HepG2 (cell line): Measurements from ENCODE around the gene GALNT16. TPM values are rescaled to one million over a fixed set of nuclear protein-coding genes. Genes with fewer than 3 reads are reported as not detected.

Experiments used
- BRCA1 ChIP-seq: sonication (generic); formaldehyde crosslinking; IDR thresholded peaks from 2 replicates; pipeline ENCODE4 v1.4.0; 2020; ENCODE audit warnings: missing genetic modification reagents
- CHD2 ChIP-seq: IDR thresholded peaks from 2 replicates; pipeline ENCODE4 v1.6.1; 2011; ENCODE audit warnings: low read depth, low read length, improper control_type of control experiment
- DMAP1 ChIP-seq: IDR thresholded peaks from 2 replicates; pipeline ENCODE4 v1.6.1; 2016
- ELF4 ChIP-seq: sonication (generic); formaldehyde crosslinking; IDR thresholded peaks from 2 replicates; pipeline ENCODE4 v1.5.0; 2020; ENCODE audit warnings: missing genetic modification reagents, mild to moderate bottlenecking, moderate library complexity, borderline replicate concordance
- GABPA ChIP-seq, 2 experiments: IDR thresholded peaks; 2 replicates each; pipeline ENCODE4 v1.6.1; 2011 to 2016; ENCODE audit warnings: low read depth in 2 of 2, low read length in 1 of 2, missing biosample characterization in 1 of 2, missing genetic modification characterization in 1 of 2
- IKZF4 ChIP-seq: sonication (generic); formaldehyde crosslinking; IDR thresholded peaks from 2 replicates; pipeline ENCODE4 v1.5.1; 2020; ENCODE audit warnings: borderline replicate concordance, mild to moderate bottlenecking, low read depth, missing genetic modification reagents; ENCODE audit errors: not compliant biosample characterization
- NFATC3 ChIP-seq: sonication (generic); formaldehyde crosslinking; IDR thresholded peaks from 2 replicates; pipeline ENCODE4 v1.5.1; 2020; ENCODE audit warnings: mild to moderate bottlenecking, missing genetic modification reagents
- NFKBIZ ChIP-seq: IDR thresholded peaks from 2 replicates; pipeline ENCODE4 v1.6.1; 2018; ENCODE audit warnings: missing genetic modification reagents, missing compliant biosample characterization
- NFYC ChIP-seq: IDR thresholded peaks from 2 replicates; pipeline ENCODE4 v1.6.1; 2016; ENCODE audit warnings: missing genetic modification reagents, missing compliant biosample characterization
- SKI ChIP-seq: fragments of 450-650 bp; IDR thresholded peaks from one replicate; pipeline ENCODE4 v1.6.1; 2018; ENCODE audit warnings: mild to moderate bottlenecking; ENCODE audit not compliant: partially characterized antibody
- TOE1 ChIP-seq: sonication (generic); formaldehyde crosslinking; IDR thresholded peaks from 2 replicates; pipeline ENCODE4 v1.4.0; 2020; ENCODE audit warnings: mild to moderate bottlenecking, missing genetic modification reagents
- ZFP36L1 ChIP-seq: sonication (generic); formaldehyde crosslinking; IDR thresholded peaks from 2 replicates; pipeline ENCODE4 v1.8.0; 2022; ENCODE audit warnings: mild to moderate bottlenecking, missing genetic modification reagents, moderate library complexity
- ZNF263 ChIP-seq: sonication (generic); formaldehyde crosslinking; IDR thresholded peaks from 2 replicates; pipeline ENCODE4 v1.4.0; 2020; ENCODE audit warnings: missing genetic modification reagents
- ZNF333 ChIP-seq: sonication (generic); formaldehyde crosslinking; IDR thresholded peaks from 2 replicates; pipeline ENCODE4 v1.4.0; 2020; ENCODE audit warnings: mild to moderate bottlenecking, missing genetic modification reagents, borderline replicate concordance
- ZNF615 ChIP-seq: sonication (generic); formaldehyde crosslinking; IDR thresholded peaks from 2 replicates; pipeline ENCODE4 v1.5.0; 2020; ENCODE audit warnings: mild to moderate bottlenecking, missing genetic modification reagents, borderline replicate concordance
- ZNF773 ChIP-seq: sonication (generic); formaldehyde crosslinking; IDR thresholded peaks from 2 replicates; pipeline ENCODE4 v1.4.0; 2020; ENCODE audit warnings: missing genetic modification reagents, borderline replicate concordance
- polyA plus RNA-seq, 8 experiments: library from polyadenylated mRNA; depleted of rRNA in 3 of 8; stranded (reverse) in 7 of 8; unstranded in 1 of 8; fragments of >200 nt; fragmentation: Illumina TruSeq in 4 of 8; extraction: Trizol in 4 of 8; gene quantifications; 2 replicates each; pipeline versions ENCODE4 v1.2.1 to v1.2.3, GENCODE V29; 2011 to 2016; ENCODE audit warnings: low read depth in 4 of 8, missing spikeins in 1 of 8, mixed read lengths in 1 of 8; ENCODE audit not compliant: insufficient read depth in 1 of 8
- total RNA-seq, 5 experiments: library from RNA; depleted of rRNA; stranded (reverse); fragments of >200 nt; fragmentation: Illumina TruSeq; extraction: Trizol; gene quantifications; 2 replicates each; pipeline ENCODE4 v1.2.3, GENCODE V29; 2016; ENCODE audit warnings: low read depth in 1 of 5
- TF ChIP-seq, protein P1 (sequence below): sonication (generic); formaldehyde crosslinking; IDR thresholded peaks from 2 replicates; pipeline ENCODE4 v1.4.0; 2020; ENCODE audit warnings: missing genetic modification reagents
- TF ChIP-seq, protein P2 (sequence below): sonication (generic); formaldehyde crosslinking; conservative IDR thresholded peaks from 2 replicates; pipeline ENCODE4 v1.4.0; 2020; ENCODE audit warnings: missing genetic modification reagents
- TF ChIP-seq, protein P3 (sequence below): sonication (generic); formaldehyde crosslinking; IDR thresholded peaks from 2 replicates; pipeline ENCODE4 v1.5.1; 2020; ENCODE audit warnings: missing genetic modification reagents, mild to moderate bottlenecking, borderline replicate concordance
- TF ChIP-seq, protein P4 (sequence below): sonication (generic); formaldehyde crosslinking; conservative IDR thresholded peaks from 2 replicates; pipeline ENCODE4 v1.4.0; 2020; ENCODE audit warnings: mild to moderate bottlenecking, missing genetic modification reagents, moderate library complexity

The GALNT16 gene
- total and polyA plus RNA-seq, 2 of the 13 experiments (the other 11 are each of a cell fraction or from before 2014, with no cell fraction given), result 0.54 to 0.82 TPM

DNA sequence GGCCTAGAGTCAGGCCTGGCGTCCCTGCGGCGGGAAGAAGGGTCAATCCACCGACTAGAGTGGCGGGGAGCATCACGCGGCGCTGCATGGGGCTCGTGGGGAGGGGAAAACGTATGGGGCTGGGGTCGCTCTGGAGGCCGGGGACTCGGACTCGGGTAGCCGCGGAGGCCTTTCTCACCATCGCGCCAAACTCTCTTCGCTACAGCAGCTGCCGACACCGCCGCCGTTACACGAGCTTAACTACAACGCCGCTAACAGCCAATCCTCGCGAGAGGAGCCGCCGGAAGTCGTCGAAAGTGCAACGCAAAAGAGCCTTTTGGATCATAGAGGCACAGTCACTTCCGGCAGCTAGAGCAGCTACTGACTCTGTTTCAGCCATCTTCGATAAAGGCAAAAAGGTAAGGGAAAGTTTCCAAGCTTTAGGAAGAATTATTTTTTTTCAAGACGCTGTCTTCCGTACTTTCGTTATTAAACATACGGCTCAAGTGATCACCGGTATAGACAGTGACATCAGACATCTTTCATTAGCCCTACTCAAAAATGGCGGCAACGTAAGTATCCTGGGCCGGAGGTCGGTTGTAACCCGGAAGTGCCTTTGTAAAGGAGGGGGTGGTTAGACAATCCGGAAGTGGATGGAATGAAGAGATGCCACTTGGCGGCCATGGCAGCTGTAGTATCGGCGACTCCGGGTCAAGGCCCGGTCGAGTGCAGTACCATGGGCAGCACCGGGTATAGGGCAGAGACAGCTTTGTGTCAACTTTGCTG, 138.3 kb downstream of the GALNT16 start, which contains the start of the genes ERH and SLC39A9 (continued):
- TF ChIP-seq, protein P1, sequence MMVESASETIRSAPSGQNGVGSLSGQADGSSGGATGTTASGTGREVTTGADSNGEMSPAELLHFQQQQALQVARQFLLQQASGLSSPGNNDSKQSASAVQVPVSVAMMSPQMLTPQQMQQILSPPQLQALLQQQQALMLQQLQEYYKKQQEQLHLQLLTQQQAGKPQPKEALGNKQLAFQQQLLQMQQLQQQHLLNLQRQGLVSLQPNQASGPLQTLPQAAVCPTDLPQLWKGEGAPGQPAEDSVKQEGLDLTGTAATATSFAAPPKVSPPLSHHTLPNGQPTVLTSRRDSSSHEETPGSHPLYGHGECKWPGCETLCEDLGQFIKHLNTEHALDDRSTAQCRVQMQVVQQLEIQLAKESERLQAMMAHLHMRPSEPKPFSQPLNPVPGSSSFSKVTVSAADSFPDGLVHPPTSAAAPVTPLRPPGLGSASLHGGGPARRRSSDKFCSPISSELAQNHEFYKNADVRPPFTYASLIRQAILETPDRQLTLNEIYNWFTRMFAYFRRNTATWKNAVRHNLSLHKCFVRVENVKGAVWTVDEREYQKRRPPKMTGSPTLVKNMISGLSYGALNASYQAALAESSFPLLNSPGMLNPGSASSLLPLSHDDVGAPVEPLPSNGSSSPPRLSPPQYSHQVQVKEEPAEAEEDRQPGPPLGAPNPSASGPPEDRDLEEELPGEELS (CRISPR knock-in tag), result no peak; the same call in none of the 2 replicates
- no peak for TF ChIP-seq ZNF615 (CRISPR knock-in tag)
- TF ChIP-seq, protein P2, sequence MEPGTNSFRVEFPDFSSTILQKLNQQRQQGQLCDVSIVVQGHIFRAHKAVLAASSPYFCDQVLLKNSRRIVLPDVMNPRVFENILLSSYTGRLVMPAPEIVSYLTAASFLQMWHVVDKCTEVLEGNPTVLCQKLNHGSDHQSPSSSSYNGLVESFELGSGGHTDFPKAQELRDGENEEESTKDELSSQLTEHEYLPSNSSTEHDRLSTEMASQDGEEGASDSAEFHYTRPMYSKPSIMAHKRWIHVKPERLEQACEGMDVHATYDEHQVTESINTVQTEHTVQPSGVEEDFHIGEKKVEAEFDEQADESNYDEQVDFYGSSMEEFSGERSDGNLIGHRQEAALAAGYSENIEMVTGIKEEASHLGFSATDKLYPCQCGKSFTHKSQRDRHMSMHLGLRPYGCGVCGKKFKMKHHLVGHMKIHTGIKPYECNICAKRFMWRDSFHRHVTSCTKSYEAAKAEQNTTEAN (CRISPR knock-in tag), result no peak; the same call in 1 of the 2 replicates
- TF ChIP-seq, protein P3, sequence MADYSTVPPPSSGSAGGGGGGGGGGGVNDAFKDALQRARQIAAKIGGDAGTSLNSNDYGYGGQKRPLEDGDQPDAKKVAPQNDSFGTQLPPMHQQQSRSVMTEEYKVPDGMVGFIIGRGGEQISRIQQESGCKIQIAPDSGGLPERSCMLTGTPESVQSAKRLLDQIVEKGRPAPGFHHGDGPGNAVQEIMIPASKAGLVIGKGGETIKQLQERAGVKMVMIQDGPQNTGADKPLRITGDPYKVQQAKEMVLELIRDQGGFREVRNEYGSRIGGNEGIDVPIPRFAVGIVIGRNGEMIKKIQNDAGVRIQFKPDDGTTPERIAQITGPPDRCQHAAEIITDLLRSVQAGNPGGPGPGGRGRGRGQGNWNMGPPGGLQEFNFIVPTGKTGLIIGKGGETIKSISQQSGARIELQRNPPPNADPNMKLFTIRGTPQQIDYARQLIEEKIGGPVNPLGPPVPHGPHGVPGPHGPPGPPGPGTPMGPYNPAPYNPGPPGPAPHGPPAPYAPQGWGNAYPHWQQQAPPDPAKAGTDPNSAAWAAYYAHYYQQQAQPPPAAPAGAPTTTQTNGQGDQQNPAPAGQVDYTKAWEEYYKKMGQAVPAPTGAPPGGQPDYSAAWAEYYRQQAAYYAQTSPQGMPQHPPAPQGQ (CRISPR knock-in tag), result no peak
- peak; percentile 9; the same call in 1 of the 2 replicates for TF ChIP-seq ZNF333 (CRISPR knock-in tag)
- TF ChIP-seq, protein P4, sequence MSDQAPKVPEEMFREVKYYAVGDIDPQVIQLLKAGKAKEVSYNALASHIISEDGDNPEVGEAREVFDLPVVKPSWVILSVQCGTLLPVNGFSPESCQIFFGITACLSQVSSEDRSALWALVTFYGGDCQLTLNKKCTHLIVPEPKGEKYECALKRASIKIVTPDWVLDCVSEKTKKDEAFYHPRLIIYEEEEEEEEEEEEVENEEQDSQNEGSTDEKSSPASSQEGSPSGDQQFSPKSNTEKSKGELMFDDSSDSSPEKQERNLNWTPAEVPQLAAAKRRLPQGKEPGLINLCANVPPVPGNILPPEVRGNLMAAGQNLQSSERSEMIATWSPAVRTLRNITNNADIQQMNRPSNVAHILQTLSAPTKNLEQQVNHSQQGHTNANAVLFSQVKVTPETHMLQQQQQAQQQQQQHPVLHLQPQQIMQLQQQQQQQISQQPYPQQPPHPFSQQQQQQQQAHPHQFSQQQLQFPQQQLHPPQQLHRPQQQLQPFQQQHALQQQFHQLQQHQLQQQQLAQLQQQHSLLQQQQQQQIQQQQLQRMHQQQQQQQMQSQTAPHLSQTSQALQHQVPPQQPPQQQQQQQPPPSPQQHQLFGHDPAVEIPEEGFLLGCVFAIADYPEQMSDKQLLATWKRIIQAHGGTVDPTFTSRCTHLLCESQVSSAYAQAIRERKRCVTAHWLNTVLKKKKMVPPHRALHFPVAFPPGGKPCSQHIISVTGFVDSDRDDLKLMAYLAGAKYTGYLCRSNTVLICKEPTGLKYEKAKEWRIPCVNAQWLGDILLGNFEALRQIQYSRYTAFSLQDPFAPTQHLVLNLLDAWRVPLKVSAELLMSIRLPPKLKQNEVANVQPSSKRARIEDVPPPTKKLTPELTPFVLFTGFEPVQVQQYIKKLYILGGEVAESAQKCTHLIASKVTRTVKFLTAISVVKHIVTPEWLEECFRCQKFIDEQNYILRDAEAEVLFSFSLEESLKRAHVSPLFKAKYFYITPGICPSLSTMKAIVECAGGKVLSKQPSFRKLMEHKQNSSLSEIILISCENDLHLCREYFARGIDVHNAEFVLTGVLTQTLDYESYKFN (CRISPR knock-in tag), result no peak; the same call in 1 of the 2 replicates
- no peak for TF ChIP-seq ZNF263
- TF ChIP-seq ELF4 (CRISPR knock-in tag), result peak; percentile 93
- TF ChIP-seq GABPA (IDR thresholded peaks at IDR 0.05; ENCODE audit: low read depth, low read length), result peak; percentile 74
- TF ChIP-seq GABPA (CRISPR knock-in tag; IDR thresholded peaks at IDR 0.05; ENCODE audit: low read depth), result peak; percentile 95
- TF ChIP-seq CHD2, result peak; percentile 96
- peak; percentile 96 for TF ChIP-seq DMAP1 (CRISPR knock-in tag)
- TF ChIP-seq NFKBIZ, result 0 out of 2 replicates have a peak, but pooled peaks have one; percentile 23
- 0 out of 2 replicates have a peak, but pooled peaks have one; percentile 64 for TF ChIP-seq NFATC3 (CRISPR knock-in tag)
- no peak for TF ChIP-seq ZFP36L1
- no peak for TF ChIP-seq ZNF773 (CRISPR knock-in tag)
- TF ChIP-seq TOE1 (CRISPR knock-in tag), result peak; percentile 54
- TF ChIP-seq BRCA1 (CRISPR knock-in tag), result no peak; the same call in 1 of the 2 replicates
- peak; percentile 34 for TF ChIP-seq IKZF4 (CRISPR knock-in tag)
- TF ChIP-seq NFYC (CRISPR knock-in tag), result peak; percentile 43; the same call in 1 of the 2 replicates
- peak; percentile 65 for TF ChIP-seq SKI
